ENCODE measurements around the gene SLC25A23.
A peak's percentile ranks its signal among the peaks of the same experiment; 100 is the strongest.

Gene SLC25A23

GRCh38 chr19:6481541-6482342 is 22.1 kb upstream of the SLC25A23 start, which contains the start of gene DENND1C:
Gene DENND1C, minus strand, starts transcription at chr19:6481787. Its CDS starts 92 bp downstream, at chr19:6481695.
- Histone ChIP-seq H3K79me2 (ENCODE audit: insufficient read depth, low read depth) (no peaks in the 10 kb centered on the region), H3K4me1 (ENCODE audit: low read depth, poor library complexity, severe bottlenecking) (no peaks in the 10 kb centered on the region), H3K27ac (no peak within 1 kb of the TSS), H3K27me3 (ENCODE audit: insufficient read depth, low read depth) (no peaks in the 10 kb centered on the region), H3K9ac (no peak within 1 kb of the TSS), H3K4me3 (IDR thresholded peaks at IDR 0.05; ENCODE audit: insufficient read depth, low read depth, low read length) (no peak within 1 kb of the TSS), H3K36me3 (ENCODE audit: insufficient read depth) (no peaks in the 10 kb centered on the region), H3K4me2 (no peak within 1 kb of the TSS), H2AFZ (ENCODE audit: low read depth) (no peak within 1 kb of the TSS), H4K20me1 (ENCODE audit: insufficient read depth) (no peaks in the 10 kb centered on the region)
- peak; percentile 34; the same call in 1 of the 2 replicates for TF ChIP-seq CTCF (conservative IDR thresholded peaks at IDR 0.05; ENCODE audit: low read depth, low read length)

- Histone ChIP-seq H3K9ac (no peak overlapping the region), H3K36me3 (ENCODE audit: insufficient read depth) (no peaks in the 10 kb centered on the region), H3K4me2 (no peak overlapping the region), H3K4me3 (IDR thresholded peaks at IDR 0.05; ENCODE audit: insufficient read depth, low read depth, low read length) (no peak overlapping the region), H3K27ac (no peak overlapping the region), H3K27me3 (ENCODE audit: insufficient read depth, low read depth) (no peaks in the 10 kb centered on the region), H2AFZ (ENCODE audit: low read depth) (no peak overlapping the region), H3K4me1 (ENCODE audit: low read depth, poor library complexity, severe bottlenecking) (no peaks in the 10 kb centered on the region), H4K20me1 (ENCODE audit: insufficient read depth) (no peaks in the 10 kb centered on the region), H3K79me2 (ENCODE audit: insufficient read depth, low read depth) (no peaks in the 10 kb centered on the region)
- TF ChIP-seq CTCF (conservative IDR thresholded peaks at IDR 0.05; ENCODE audit: low read depth, low read length) = no peak
Observed at GRCh38 chr19:6480848-6481415, 21.3 kb upstream of the SLC25A23 start.

GRCh38 chr19:6479836-6480398 is 20.3 kb upstream of the SLC25A23 start:
- no peaks in the 10 kb centered on the region for H4K20me1 ChIP-seq (ENCODE audit: insufficient read depth)
- H3K36me3 ChIP-seq (ENCODE audit: insufficient read depth) = no peaks in the 10 kb centered on the region
- H2AFZ ChIP-seq (ENCODE audit: low read depth) = no peak overlapping the region
- no peaks in the 10 kb centered on the region for H3K79me2 ChIP-seq (ENCODE audit: insufficient read depth, low read depth)
- no peak overlapping the region for H3K4me2 ChIP-seq
- H3K4me1 ChIP-seq (ENCODE audit: low read depth, poor library complexity, severe bottlenecking) = no peaks in the 10 kb centered on the region
- no peaks in the 10 kb centered on the region for H3K27me3 ChIP-seq (ENCODE audit: insufficient read depth, low read depth)
- H3K4me3 ChIP-seq (IDR thresholded peaks at IDR 0.05; ENCODE audit: insufficient read depth, low read depth, low read length) = no peak overlapping the region
- H3K27ac ChIP-seq = no peak overlapping the region
- no peak overlapping the region for H3K9ac ChIP-seq
- no peak for TF ChIP-seq CTCF (conservative IDR thresholded peaks at IDR 0.05; ENCODE audit: low read depth, low read length)

- no peak overlapping the region for H3K9ac ChIP-seq
- H3K4me1 ChIP-seq (ENCODE audit: low read depth, poor library complexity, severe bottlenecking) = no peaks in the 10 kb centered on the region
- no peaks in the 10 kb centered on the region for H3K36me3 ChIP-seq (ENCODE audit: insufficient read depth)
- no peak overlapping the region for H3K4me2 ChIP-seq
- no peaks in the 10 kb centered on the region for H3K79me2 ChIP-seq (ENCODE audit: insufficient read depth, low read depth)
- H3K4me3 ChIP-seq (IDR thresholded peaks at IDR 0.05; ENCODE audit: insufficient read depth, low read depth, low read length) = no peak overlapping the region
- H3K27me3 ChIP-seq (ENCODE audit: insufficient read depth, low read depth) = no peaks in the 10 kb centered on the region
- no peak for TF ChIP-seq CTCF (conservative IDR thresholded peaks at IDR 0.05; ENCODE audit: low read depth, low read length)
- no peak overlapping the region for H3K27ac ChIP-seq
- H4K20me1 ChIP-seq (ENCODE audit: insufficient read depth) = no peaks in the 10 kb centered on the region
- H2AFZ ChIP-seq (ENCODE audit: low read depth) = no peak overlapping the region
Observed at GRCh38 chr19:6478815-6479214, 19.2 kb upstream of the SLC25A23 start.
